Activated T-cell treated with anti-CD3 and anti-CD28 coated beads, Interleukin-2, amount 50 U/mL, for 24 hours (primary cell): ENCODE data around the gene TDRD3.

Experiments used
- DNase-seq: peaks from one replicate; pipeline ENCODE4 v3.0.0-alpha.2; 2020
- H3K27ac Mint-ChIP-seq: 2 replicates; pipeline ENCODE4 v1.8.0; 2020; ENCODE audit warnings: mild to moderate bottlenecking, mixed read lengths
- H3K27me3 Mint-ChIP-seq: 2 replicates; pipeline ENCODE4 v1.8.0; 2020; ENCODE audit warnings: mixed read lengths
- H3K36me3 Mint-ChIP-seq: 2 replicates; pipeline ENCODE4 v1.8.0; 2020; ENCODE audit warnings: low read depth, mixed read lengths
- H3K4me1 Mint-ChIP-seq: 2 replicates; pipeline ENCODE4 v1.8.0; 2020; ENCODE audit warnings: low read depth, mixed read lengths
- H3K4me3 Mint-ChIP-seq: 2 replicates; pipeline ENCODE4 v1.8.0; 2020; ENCODE audit warnings: mild to moderate bottlenecking, moderate library complexity, mixed read lengths
- H3K9me3 Mint-ChIP-seq: 2 replicates; pipeline ENCODE4 v1.8.0; 2020; ENCODE audit warnings: mixed read lengths

The TDRD3 gene

DNA sequence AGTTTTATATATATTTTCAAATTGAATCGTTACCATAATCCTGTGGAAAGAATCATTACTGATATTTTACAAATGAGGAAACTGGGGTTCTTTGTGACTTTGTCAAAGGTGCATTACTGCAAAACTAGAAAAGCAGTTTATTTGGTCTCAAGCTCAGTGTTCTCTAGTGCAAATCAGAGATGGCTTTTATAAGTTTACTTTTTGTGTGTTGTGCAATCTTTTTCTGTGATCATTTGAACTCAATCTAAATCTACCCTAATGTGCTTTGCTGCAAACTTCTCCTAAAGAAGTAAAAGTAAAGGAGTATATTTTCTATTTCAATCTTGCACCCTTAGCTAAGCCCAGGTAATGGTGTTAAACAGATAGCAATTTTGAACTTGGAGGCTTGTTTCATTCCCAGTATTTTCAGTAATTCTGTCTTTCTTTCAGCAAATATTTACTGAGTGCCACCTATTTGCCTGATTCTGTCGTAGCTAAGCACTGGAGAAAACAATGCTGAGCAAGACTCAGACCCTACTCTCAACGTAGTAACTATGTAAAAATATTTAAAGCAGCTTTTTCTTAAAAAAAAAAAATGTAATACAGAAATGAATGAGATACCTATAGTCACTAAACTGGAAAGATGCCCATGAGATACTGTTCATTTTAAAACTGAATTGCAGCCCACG lies 124.0 kb downstream of the TDRD3 start:
- Mint-ChIP-seq H3K4me1 (no peaks in the 10 kb centered on the region), H3K27ac (no peak overlapping the region)
- DNase-seq: no peak

DNA sequence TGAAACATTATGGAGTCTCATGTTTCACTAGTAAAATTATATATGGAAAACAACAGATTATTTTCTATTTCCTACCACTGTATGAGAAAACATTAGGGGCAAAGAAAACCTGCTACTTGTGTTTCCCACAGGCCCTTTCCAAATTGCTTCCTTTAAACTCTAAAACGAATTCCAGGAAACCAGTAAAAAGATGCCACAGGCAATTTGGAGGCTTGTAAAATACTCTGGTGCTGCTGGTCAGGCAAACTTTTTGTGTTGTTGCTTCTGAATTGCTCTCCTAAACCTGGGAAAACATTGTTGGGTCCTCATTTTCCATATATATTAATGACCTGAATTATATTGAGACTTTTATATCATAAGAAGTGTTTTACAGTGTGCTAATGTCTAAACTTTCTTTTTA lies 141.5 kb downstream of the TDRD3 start:
- Mint-ChIP-seq H3K9me3 (no peaks in the 10 kb centered on the region), H3K27ac (no peak overlapping the region), H3K4me1 (no peaks in the 10 kb centered on the region), H3K27me3 (no peaks in the 10 kb centered on the region), H3K36me3 (peaks cover 27% of the 10 kb centered on the region), H3K4me3 (no peak overlapping the region)
- DNase-seq: no peak

More for the DNA sequence above, 124.0 kb downstream of the TDRD3 start:
- Mint-ChIP-seq H3K27me3 (no peaks in the 10 kb centered on the region), H3K36me3 (peaks cover 51% of the 10 kb centered on the region), H3K9me3 (no peaks in the 10 kb centered on the region), H3K4me3 (no peak overlapping the region)

DNA sequence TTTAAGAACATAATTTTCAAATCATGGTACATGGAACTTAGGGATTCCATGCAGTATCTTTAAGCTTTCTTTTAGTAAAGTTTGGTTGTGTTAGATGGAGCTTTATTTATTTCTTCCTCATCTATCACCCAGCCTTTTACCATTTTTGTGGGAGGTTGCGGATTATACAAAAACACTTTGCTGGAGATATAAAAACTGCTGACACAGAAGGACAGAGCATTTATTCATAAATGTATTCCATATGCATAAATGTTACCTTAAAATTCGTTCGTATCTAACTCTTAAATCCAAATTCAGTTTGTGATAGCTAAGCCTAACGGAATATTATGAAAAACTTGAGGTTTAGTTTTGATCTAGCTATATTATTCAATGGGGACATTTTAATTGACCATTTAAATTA lies 143.3 kb downstream of the TDRD3 start:
- H3K9me3 Mint-ChIP-seq: no peaks in the 10 kb centered on the region
- H3K36me3 Mint-ChIP-seq: peaks cover 25% of the 10 kb centered on the region
- H3K4me1 Mint-ChIP-seq: no peaks in the 10 kb centered on the region
- no peak overlapping the region for H3K27ac Mint-ChIP-seq
- no peak overlapping the region for H3K4me3 Mint-ChIP-seq
- no peak for DNase-seq
- H3K27me3 Mint-ChIP-seq: no peaks in the 10 kb centered on the region

DNA sequence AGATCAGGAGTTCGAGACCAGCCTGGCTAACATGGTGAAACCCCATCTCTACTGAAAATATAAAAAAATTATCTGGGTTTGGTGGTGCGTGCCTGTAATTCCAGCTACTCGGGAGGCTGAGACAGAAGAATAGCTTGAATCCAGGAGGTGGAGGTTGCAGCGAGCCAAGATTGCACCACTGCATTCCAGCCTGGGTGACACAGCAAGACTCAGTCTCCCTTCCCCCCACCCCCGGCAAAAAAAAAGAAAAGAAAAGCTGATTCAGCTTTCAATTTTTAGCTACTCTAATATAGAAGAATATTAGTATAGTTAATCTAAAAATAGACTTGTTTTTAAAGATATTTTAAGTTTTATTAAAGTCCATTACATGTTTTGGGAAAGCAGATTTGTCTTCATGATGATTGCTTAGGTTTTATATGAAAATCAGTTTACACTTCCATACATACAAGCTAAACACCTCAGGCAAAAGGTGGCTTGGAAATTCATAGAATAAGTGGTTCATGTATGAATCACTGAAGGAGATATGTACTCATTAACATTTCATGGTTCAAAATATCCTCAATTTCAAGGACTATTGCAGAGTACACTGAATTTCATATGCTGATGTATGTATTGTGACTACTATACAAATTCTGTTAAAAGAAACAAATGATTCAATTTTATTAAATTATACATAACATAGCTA lies 165.2 kb downstream of the TDRD3 start:
- Mint-ChIP-seq H3K4me3 (no peak overlapping the region), H3K36me3 (peaks cover 29% of the 10 kb centered on the region)
- DNase-seq: no peak

DNA sequence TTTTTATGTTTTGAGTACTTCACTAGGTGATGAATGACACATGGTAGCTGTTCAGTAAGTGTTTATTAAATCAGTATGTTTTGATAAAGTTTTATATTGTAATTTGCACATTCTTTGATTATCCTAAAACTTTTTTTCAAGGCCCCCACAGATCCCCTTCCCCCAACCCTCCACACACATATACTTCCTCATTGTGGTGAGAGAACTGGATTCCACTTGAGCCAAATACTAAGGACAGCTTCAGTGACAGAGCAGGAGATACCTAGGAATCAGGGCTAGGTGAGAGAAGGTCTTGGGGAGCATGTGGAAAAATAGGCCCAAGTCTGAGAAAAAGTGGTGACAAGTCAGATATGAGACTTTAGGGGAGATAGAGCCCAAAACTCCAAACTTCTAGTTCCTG lies 174.6 kb downstream of the TDRD3 start:
- no peak overlapping the region for H3K4me3 Mint-ChIP-seq
- H3K4me1 Mint-ChIP-seq: peaks cover 2% of the 10 kb centered on the region
- H3K36me3 Mint-ChIP-seq: peaks cover 70% of the 10 kb centered on the region
- peaks cover 2% of the 10 kb centered on the region for H3K9me3 Mint-ChIP-seq
- peak overlapping the region; percentile 27 for H3K27ac Mint-ChIP-seq
- H3K27me3 Mint-ChIP-seq: no peaks in the 10 kb centered on the region
- no peak for DNase-seq

More for the DNA sequence above, 165.2 kb downstream of the TDRD3 start:
- H3K4me1 Mint-ChIP-seq: no peaks in the 10 kb centered on the region
- H3K27ac Mint-ChIP-seq: no peak overlapping the region
- H3K9me3 Mint-ChIP-seq: no peaks in the 10 kb centered on the region
- no peaks in the 10 kb centered on the region for H3K27me3 Mint-ChIP-seq

DNA sequence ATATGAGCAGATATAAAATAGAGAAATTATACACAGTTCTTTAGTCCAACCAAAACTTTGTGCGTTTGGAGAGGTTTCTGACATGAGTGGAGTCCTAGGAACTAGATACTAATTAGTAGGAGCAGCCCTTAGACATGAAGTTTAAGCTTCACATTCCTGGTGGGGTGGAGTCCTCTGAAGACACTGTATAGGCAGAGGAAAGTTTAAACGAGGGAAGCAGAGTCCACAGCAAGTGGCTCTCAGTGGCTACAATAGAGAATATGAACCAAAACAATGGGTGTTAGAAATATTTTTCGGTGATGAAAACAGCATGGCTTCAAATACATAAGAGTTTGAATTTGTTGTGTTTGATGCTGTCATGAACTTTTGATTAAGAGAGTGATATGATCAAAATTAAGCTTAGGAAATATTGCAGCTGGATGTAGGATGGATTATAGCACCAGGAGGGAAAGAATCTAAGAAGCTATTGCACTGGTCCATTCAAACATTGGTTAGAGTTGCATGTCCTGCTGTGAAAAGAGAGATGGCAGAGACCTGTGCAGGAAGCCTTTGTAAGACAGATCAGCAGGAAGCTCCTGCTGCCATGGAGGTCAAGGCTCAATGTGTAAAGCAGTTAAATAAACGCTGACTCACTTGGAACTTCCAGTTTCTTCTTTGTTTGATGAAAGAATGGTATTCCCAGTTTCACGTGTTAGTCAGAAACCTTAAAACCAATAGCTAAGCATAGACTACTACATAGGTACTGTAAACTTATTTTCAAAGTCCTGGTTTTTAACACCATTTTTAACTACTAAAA lies 175.2 kb downstream of the TDRD3 start:
- Mint-ChIP-seq H3K36me3 (peaks cover 64% of the 10 kb centered on the region), H3K9me3 (peaks cover 2% of the 10 kb centered on the region), H3K4me3 (no peak overlapping the region), H3K27ac (no peak overlapping the region), H3K4me1 (peaks cover 2% of the 10 kb centered on the region), H3K27me3 (no peaks in the 10 kb centered on the region)
- DNase-seq: no peak

DNA sequence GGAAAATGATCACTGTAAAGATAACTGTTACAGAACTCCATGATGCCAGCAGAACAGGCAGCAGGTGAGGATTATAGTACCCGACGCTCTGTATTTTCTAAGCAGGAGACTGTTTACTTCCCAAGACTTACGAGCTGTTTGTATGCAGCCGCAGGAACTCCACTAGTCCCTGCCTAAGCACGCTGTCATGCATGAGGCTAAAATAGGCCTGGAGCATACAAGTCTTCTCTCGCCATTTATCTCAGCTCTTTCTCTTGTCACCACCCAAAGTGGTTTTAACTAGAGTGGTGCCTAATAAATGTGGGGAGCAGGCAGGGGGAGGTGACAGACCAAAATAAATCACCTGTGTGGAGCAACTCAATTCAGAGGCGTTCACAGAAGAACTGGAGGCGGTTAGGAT lies 175.8 kb downstream of the TDRD3 start:
- Mint-ChIP-seq H3K4me1 (peaks cover 2% of the 10 kb centered on the region), H3K27me3 (no peaks in the 10 kb centered on the region), H3K36me3 (peaks cover 59% of the 10 kb centered on the region), H3K27ac (no peak overlapping the region), H3K4me3 (no peak overlapping the region), H3K9me3 (peaks cover 2% of the 10 kb centered on the region)
- no peak for DNase-seq

DNA sequence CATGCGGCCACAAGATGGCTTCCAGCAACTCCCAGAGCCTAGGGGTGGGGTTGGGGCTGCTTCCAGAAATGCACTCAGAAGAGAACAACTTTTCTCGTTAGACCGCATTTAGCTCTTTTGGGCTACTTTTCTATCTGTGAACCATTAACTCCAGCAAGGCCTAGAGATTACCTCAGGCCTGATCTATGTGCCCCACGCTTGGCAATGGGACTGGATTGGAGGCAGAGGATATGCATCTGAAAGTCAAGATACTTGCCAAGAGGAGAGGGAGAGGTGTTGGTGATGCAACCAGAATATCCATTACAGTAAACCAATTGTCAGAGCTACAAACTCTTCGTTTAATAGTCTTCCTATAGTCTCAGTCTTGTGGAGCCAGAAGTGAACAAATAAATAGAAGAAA lies 177.7 kb downstream of the TDRD3 start:
- Mint-ChIP-seq H3K9me3 (no peaks in the 10 kb centered on the region), H3K27ac (no peak overlapping the region), H3K4me3 (no peak overlapping the region), H3K4me1 (peaks cover 2% of the 10 kb centered on the region), H3K27me3 (no peaks in the 10 kb centered on the region), H3K36me3 (peaks cover 42% of the 10 kb centered on the region)
- DNase-seq: no peak

DNA sequence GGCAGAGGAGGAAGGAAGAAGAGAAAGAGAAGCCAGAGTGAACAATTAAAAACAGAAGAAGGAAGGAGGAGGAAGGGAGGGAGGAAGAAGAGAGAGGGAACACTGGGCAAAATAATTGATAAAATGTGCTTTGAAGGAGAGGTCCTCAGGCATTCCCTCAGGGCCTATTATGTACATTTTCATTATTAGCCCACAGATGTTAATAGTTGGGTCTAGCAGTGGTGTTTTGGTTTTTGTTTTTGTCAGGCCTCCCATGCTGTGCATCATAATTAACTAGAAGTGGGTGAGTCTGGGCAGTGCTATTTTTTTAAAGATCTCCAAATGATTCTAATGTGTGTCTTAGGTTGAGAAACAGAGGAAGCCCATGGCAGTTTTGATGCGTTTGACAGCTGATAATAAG lies 178.1 kb downstream of the TDRD3 start:
- no peaks in the 10 kb centered on the region for H3K27me3 Mint-ChIP-seq
- no peaks in the 10 kb centered on the region for H3K9me3 Mint-ChIP-seq
- H3K36me3 Mint-ChIP-seq: peaks cover 38% of the 10 kb centered on the region
- no peak overlapping the region for H3K4me3 Mint-ChIP-seq
- H3K4me1 Mint-ChIP-seq: peaks cover 2% of the 10 kb centered on the region
- DNase-seq: no peak
- no peak overlapping the region for H3K27ac Mint-ChIP-seq

DNA sequence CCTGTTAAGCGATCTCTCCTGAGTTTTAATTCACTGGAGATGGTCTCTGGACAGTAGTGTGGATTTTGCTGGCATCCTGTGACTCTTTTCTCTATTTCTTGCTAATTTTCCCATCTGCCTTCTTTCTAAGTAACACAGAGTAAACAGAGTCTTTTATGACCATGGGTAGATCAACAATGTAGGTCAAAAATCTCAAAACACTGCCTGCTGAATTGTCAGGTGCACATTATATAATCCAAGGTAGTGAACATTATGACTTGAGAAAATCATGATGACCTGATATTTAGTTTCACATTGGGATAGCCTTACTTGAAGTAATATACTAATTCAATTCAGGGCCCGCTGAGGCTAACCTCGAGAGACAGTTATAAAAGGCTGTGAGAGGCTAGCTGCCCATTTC lies 180.7 kb downstream of the TDRD3 start:
- Mint-ChIP-seq H3K4me1 (no peaks in the 10 kb centered on the region), H3K9me3 (no peaks in the 10 kb centered on the region), H3K4me3 (no peak overlapping the region), H3K27ac (no peak overlapping the region), H3K36me3 (peaks cover 14% of the 10 kb centered on the region), H3K27me3 (no peaks in the 10 kb centered on the region)
- DNase-seq: no peak

DNA sequence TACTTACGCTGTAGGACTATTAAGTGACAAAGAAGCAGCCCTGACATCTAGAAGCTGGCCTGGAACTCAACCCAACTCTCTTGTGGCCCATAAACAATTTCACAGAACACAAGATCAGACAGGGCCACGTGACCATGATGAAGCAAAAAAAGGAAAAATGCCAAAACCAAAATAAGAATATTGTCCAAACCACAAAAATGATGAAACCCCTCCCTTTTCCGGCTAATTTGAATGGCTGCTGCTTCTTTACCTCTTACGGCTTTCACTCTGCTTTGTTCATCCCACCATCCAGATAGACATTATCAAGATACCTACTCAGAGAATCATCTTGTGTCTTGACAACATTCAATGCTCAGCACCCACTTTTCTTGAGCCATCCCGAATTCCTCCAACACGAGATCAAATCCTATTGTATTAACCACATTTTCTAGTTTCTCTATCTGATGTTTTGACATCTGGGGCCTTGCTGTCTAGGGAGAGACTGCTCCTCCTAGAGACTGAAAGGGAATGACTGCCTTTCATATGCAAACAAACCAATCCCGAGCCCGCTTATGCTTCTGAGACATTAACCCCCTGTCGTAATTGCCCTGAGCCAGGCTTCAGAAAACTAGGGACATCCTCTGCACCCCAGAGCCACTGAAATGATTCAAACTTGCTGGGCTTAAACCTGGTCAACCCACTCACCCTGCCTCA lies 186.3 kb downstream of the TDRD3 start:
- Mint-ChIP-seq H3K4me3 (no peak overlapping the region), H3K4me1 (peaks cover 9% of the 10 kb centered on the region), H3K27ac (no peak overlapping the region), H3K36me3 (no peaks in the 10 kb centered on the region), H3K9me3 (peaks cover 4% of the 10 kb centered on the region), H3K27me3 (no peaks in the 10 kb centered on the region)
- no peak for DNase-seq

DNA sequence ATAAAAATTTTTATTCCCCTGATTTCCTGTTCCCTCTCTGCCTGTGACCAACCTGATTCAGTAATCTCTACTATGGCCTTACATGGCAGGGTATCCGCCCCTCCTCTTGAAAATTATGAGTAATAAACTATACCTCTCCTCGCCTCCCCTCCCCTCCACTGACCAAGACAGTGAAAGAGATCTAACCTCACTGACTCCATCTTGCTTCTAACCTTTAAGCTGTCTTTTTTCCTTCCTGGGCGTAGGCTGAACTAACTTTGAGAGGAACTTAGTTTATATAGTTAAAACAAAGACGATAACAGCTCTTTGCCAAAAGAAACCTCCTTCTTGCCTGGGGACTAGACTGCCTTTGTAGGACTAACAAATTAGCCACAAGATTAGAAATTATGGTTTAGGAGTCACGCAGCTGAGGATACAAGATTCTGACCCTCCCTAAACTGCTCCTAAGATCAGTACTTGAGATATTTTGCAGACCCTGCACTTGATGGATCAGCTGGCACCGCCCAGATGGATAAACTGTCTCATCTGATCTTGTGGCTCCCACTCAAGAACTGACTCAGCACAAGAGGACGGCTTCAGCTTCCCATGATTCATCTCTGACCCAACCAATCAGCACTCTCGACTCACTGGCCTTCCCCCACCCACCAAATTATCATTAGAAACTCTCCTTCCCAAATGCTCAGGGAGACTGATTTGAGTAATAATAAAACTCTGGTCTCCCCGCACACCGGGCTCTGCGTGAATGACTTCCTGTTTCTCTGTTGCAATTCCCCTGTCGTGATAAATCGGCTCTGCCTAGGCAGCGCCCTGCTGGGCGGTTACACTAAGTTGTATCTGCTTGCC lies 187.1 kb downstream of the TDRD3 start:
- Mint-ChIP-seq H3K9me3 (peaks cover 4% of the 10 kb centered on the region), H3K4me3 (no peak overlapping the region)
- DNase-seq: no peak

DNA sequence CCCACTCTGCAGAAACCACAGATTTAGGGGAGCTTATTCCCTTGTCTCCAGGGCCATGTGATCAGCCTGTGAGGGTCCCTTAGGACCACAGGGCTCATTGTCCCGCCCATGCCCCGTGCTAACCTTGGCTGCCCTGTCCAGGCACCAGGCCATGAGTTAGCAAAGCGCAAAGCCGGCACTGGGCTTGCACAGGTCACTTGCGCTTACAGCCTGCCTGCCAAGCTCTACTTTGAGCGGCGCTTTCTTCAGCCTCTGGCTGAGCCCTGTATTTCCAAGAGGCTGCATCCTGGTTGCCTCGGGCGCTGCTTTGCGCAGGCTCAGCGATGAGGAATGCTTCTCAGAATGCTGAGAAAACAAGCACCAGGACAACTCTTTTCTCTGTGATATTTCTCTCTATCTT lies 188.0 kb downstream of the TDRD3 start:
- DNase-seq: no peak
- Mint-ChIP-seq H3K27me3 (no peaks in the 10 kb centered on the region), H3K36me3 (no peaks in the 10 kb centered on the region), H3K9me3 (peaks cover 4% of the 10 kb centered on the region), H3K4me1 (peaks cover 9% of the 10 kb centered on the region), H3K4me3 (no peak overlapping the region), H3K27ac (no peak overlapping the region)

More for the DNA sequence above, 187.1 kb downstream of the TDRD3 start:
- peak overlapping the region; percentile 20 for H3K27ac Mint-ChIP-seq
- peaks cover 9% of the 10 kb centered on the region for H3K4me1 Mint-ChIP-seq
- no peaks in the 10 kb centered on the region for H3K36me3 Mint-ChIP-seq
- H3K27me3 Mint-ChIP-seq: no peaks in the 10 kb centered on the region
